ENCODE data around the gene GATB. TPM values are rescaled to one million over a fixed set of nuclear protein-coding genes. Genes with fewer than 3 reads are reported as not detected.

Gene GATB
- total and polyA plus RNA-seq, 10 of the 15 experiments (the other 5 are each of a cell fraction or from before 2014, with no cell fraction given): 20.5 to 37.3 (median 30.5) TPM

GRCh38 chr4:151804821-151805220 lies 44.0 kb upstream of the GATB start:
- in situ Hi-C loops (cut with MboI): no loop called here
- H3K4me3 ChIP-seq: no peak overlapping the region
- no peak for FAIRE-seq

More at GRCh38 chr4:151804821-151805220, 44.0 kb upstream of the GATB start:
- Histone ChIP-seq H3K36me3 (ENCODE audit: control insufficient read depth in 2 of 2, insufficient read depth in 2 of 2, low read length in 1 of 2) (no peaks in the 10 kb centered on the region), H3K9me3 (replicated peaks; ENCODE audit: control insufficient read depth, insufficient read depth, low read length) (no peaks in the 10 kb centered on the region), H4K20me1 (ENCODE audit: control insufficient read depth, insufficient read depth) (no peaks in the 10 kb centered on the region), H3K27ac (ENCODE audit: control insufficient read depth, insufficient read depth) (no peak overlapping the region), H3K9ac (ENCODE audit: control insufficient read depth, insufficient read depth, low read length) (no peak overlapping the region), H2AFZ (ENCODE audit: control insufficient read depth, low read depth, low read length) (no peak overlapping the region), H3K27me3 (replicated peaks in 1 of 2; ENCODE audit: control insufficient read depth in 2 of 2, insufficient read depth in 2 of 2, low read length in 1 of 2) (no peaks in the 10 kb centered on the region), H3K79me2 (ENCODE audit: control insufficient read depth, insufficient read depth, low read length) (no peaks in the 10 kb centered on the region), H3K4me2 (ENCODE audit: control insufficient read depth, insufficient read depth) (no peak overlapping the region), H3K4me1 (ENCODE audit: control insufficient read depth, insufficient read depth, low read length) (no peaks in the 10 kb centered on the region)
- RAD21 ChIA-PET (ENCODE audit: unreplicated experiment): no interaction called here
- ATAC-seq (no peak), DNase-seq (ENCODE audit: low read depth, low spot score) (no peak)
- 0% methylated on average over 1 of the region's 1 CpG for WGBS (ENCODE audit: insufficient coverage, insufficient replicate concordance, low lambda C conversion rate, missing lambda C conversion rate)
- SMC1A ChIA-PET (ENCODE audit: uncharacterized antibody, unreplicated experiment): no interaction called here
- TF ChIP-seq SREBF1 (IDR thresholded peaks at IDR 0.05; ENCODE audit: low read length): no peak
- TF ChIP-seq CHD4 (IDR thresholded peaks at IDR 0.05): no peak
- TF ChIP-seq SUZ12 (IDR thresholded peaks at IDR 0.05; ENCODE audit: unreplicated experiment): no peak
- no peak for TF ChIP-seq EP300 (IDR thresholded peaks at IDR 0.05; ENCODE audit: borderline replicate concordance in 1 of 2, control insufficient read depth in 1 of 2, low read depth in 2 of 2, low read length in 2 of 2)
- TF ChIP-seq CBFB (IDR thresholded peaks at IDR 0.05; ENCODE audit: low read depth): no peak
- no peak for TF ChIP-seq CUX1 (IDR thresholded peaks at IDR 0.05; ENCODE audit: insufficient replicate concordance, low read depth, low read length)
- TF ChIP-seq TAF1 (IDR thresholded peaks at IDR 0.05; ENCODE audit: borderline replicate concordance, low read depth, low read length): no peak
- no peak for TF ChIP-seq BCL11A (IDR thresholded peaks at IDR 0.05; ENCODE audit: low read depth, low read length)
- TF ChIP-seq MAX (IDR thresholded peaks at IDR 0.05; ENCODE audit: low read depth, low read length): no peak
- no peak for TF ChIP-seq CREM (IDR thresholded peaks at IDR 0.05; ENCODE audit: low read depth)
- no peak for TF ChIP-seq TARDBP (IDR thresholded peaks at IDR 0.05; ENCODE audit: borderline replicate concordance)
- TF ChIP-seq NFIC (IDR thresholded peaks at IDR 0.05; ENCODE audit: low read depth, low read length): no peak
- TF ChIP-seq RBBP5 (conservative IDR thresholded peaks at IDR 0.05): no peak
- TF ChIP-seq ZNF384 (IDR thresholded peaks at IDR 0.05; ENCODE audit: borderline replicate concordance, low read depth, low read length): no peak
- no peak for TF ChIP-seq IRF4 (IDR thresholded peaks at IDR 0.05; ENCODE audit: low read depth, low read length)
- no peak for TF ChIP-seq NKRF (conservative IDR thresholded peaks at IDR 0.05)
- TF ChIP-seq HSF1 (IDR thresholded peaks at IDR 0.05; ENCODE audit: low read depth, low read length): no peak
- no peak for TF ChIP-seq ZZZ3 (IDR thresholded peaks at IDR 0.05; ENCODE audit: control insufficient read depth, insufficient read length, low read depth)
- CTCF ChIA-PET: interaction anchor here (1.2 kb wide), 1 partner anchor 9 kb away, joined by 3 read pairs; no protein-coding TSS in a partner anchor
- POLR2A ChIA-PET: no interaction called here
- intact Hi-C loops (cut with micrococcal nuclease; ENCODE audit: unreplicated experiment): loop anchor here (5.0 kb wide), 2 partner anchors 102 to 377 kb away; no protein-coding TSS in a partner anchor
- no TSS peak for BruUV-seq (replicated peaks)

Data from GM12878 (cell line).